AG04449 (cell line): ENCODE data around the gene LGALS1.

Experiments used
- CTCF ChIA-PET: fragments of 350-600 bp; formaldehyde crosslinking; extraction: SDS; loops from one replicate; lab custom pipeline; 2021; ENCODE audit warnings: antibody characterized with exemption; lab: Yijun Ruan, JAX
- POLR2A ChIA-PET: fragments of 400-600, 350-600 bp; formaldehyde crosslinking; extraction: SDS; loops from one replicate; lab custom pipeline; 2020; ENCODE audit warnings: antibody characterized with exemption, inconsistent platforms; lab: Yijun Ruan, JAX
- DNase-seq: peaks from one replicate; pipeline ENCODE4 v3.0.0-alpha.2; 2010; ENCODE audit warnings: low read depth, low spot score
- H3K4me3 ChIP-seq: 2 replicates; pipeline ENCODE4 v1.5.1; 2011; ENCODE audit warnings: low read depth, mild to moderate bottlenecking, control low read depth, low read length
- TF ChIP-seq, protein P1 (sequence below): IDR thresholded peaks from one replicate; pipeline ENCODE4 v1.5.1; 2011; ENCODE audit warnings: mild to moderate bottlenecking, moderate library complexity, low read length, control low read depth, inconsistent platforms; ENCODE audit not compliant: insufficient read depth; ENCODE audit errors: missing control alignments

LGALS1 gene

GRCh38 chr22:37636186-37636948 is 39.1 kb upstream of the LGALS1 start:
- POLR2A ChIA-PET = interaction anchor here (1.0 to 1.8 kb wide), 3 partner anchors 8 to 45 kb away, joined by 3 to 8 read pairs (median 7); partner anchors contain the start of gene LGALS1

DNA sequence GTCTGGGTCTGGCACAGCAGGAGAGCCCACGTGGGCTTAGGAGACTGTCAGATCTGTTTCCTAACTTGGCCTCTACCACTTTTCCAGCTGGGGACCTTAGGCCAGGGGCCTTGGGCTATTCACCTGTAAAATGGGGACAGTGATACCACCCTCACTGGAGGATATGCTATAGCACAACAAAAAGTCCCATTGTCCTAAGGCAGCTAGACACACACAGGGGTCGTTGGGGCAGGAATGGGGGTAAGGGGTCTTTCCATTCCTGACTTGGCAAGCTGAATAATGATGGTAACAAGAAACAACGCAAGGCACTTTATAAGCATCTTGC is 38.5 kb upstream of the LGALS1 start:
- ChIA-PET CTCF (interaction anchor here (1.0 to 29.4 kb wide), 7 partner anchors 2 to 166 kb away, joined by 3 to 454 read pairs (median 333); partner anchors contain the start of genes LGALS1, NOL12, PDXP and SH3BP1), POLR2A (interaction anchor here (1.0 to 1.8 kb wide), 3 partner anchors 9 to 44 kb away, joined by 3 to 8 read pairs (median 7); partner anchors contain the start of gene LGALS1)
- no peak for DNase-seq
- no peak overlapping the region for H3K4me3 ChIP-seq
- TF ChIP-seq, protein P1, sequence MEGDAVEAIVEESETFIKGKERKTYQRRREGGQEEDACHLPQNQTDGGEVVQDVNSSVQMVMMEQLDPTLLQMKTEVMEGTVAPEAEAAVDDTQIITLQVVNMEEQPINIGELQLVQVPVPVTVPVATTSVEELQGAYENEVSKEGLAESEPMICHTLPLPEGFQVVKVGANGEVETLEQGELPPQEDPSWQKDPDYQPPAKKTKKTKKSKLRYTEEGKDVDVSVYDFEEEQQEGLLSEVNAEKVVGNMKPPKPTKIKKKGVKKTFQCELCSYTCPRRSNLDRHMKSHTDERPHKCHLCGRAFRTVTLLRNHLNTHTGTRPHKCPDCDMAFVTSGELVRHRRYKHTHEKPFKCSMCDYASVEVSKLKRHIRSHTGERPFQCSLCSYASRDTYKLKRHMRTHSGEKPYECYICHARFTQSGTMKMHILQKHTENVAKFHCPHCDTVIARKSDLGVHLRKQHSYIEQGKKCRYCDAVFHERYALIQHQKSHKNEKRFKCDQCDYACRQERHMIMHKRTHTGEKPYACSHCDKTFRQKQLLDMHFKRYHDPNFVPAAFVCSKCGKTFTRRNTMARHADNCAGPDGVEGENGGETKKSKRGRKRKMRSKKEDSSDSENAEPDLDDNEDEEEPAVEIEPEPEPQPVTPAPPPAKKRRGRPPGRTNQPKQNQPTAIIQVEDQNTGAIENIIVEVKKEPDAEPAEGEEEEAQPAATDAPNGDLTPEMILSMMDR = no peak

More at GRCh38 chr22:37636186-37636948, 39.1 kb upstream of the LGALS1 start:
- H3K4me3 ChIP-seq = no peak overlapping the region
- TF ChIP-seq, protein P1 = peak; percentile 25
- CTCF ChIA-PET = interaction anchor here (1.0 to 29.4 kb wide), 6 partner anchors 3 to 155 kb away, joined by 3 to 454 read pairs (median 382); partner anchors contain the start of genes LGALS1, NOL12, PDXP and SH3BP1
- DNase-seq = no peak

- ChIA-PET POLR2A (interaction anchor here (0.9 to 1.6 kb wide), 2 partner anchors 9 to 37 kb away, joined by 3 to 8 read pairs; partner anchors contain the start of gene LGALS1), CTCF (interaction anchor here (14.6 to 29.4 kb wide), 4 partner anchors 0 to 44 kb away, joined by 333 to 454 read pairs (median 442); partner anchors contain the start of genes LGALS1, NOL12, PDXP and SH3BP1)
- peak overlapping the region; percentile 78 for H3K4me3 ChIP-seq
- TF ChIP-seq, protein P1 = no peak
- no peak for DNase-seq
These were observed 36.9 kb upstream of the LGALS1 start for GRCh38 chr22:37638391-37639069.

GRCh38 chr22:37639070-37639760 is 36.2 kb upstream of the LGALS1 start, which contains the start of gene SH3BP1:
TSS of gene SH3BP1 (plus strand) at chr22:37639669. CDS start at chr22:37639788, 119 bp downstream.
- ChIA-PET POLR2A (interaction anchor here (1.1 to 1.2 kb wide), 2 partner anchors 37 to 42 kb away, joined by 3 to 5 read pairs; no protein-coding TSS in a partner anchor), CTCF (interaction anchor here (1.1 to 18.2 kb wide), 6 partner anchors 16 to 94 kb away, joined by 3 to 454 read pairs (median 168); partner anchors contain the start of genes LGALS1, NOL12 and PDXP)
- TF ChIP-seq, protein P1 = no peak
- no peak for DNase-seq
- peak within 1 kb of the TSS; percentile 78 for H3K4me3 ChIP-seq

- H3K4me3 ChIP-seq = peak overlapping the region; percentile 78
- TF ChIP-seq, protein P1 = no peak
- CTCF ChIA-PET = interaction anchor here (1.1 to 18.2 kb wide), 7 partner anchors 16 to 152 kb away, joined by 3 to 454 read pairs (median 131); partner anchors contain the start of genes LGALS1, NOL12 and PDXP
- no peak for DNase-seq
- POLR2A ChIA-PET = interaction anchor here (1.1 to 1.2 kb wide), 2 partner anchors 36 to 42 kb away, joined by 3 to 5 read pairs; no protein-coding TSS in a partner anchor
These were observed 35.5 kb upstream of the LGALS1 start for GRCh38 chr22:37639771-37640590.
